ENCODE measurements around the gene CLDND2.

The CLDND2 gene

DNA sequence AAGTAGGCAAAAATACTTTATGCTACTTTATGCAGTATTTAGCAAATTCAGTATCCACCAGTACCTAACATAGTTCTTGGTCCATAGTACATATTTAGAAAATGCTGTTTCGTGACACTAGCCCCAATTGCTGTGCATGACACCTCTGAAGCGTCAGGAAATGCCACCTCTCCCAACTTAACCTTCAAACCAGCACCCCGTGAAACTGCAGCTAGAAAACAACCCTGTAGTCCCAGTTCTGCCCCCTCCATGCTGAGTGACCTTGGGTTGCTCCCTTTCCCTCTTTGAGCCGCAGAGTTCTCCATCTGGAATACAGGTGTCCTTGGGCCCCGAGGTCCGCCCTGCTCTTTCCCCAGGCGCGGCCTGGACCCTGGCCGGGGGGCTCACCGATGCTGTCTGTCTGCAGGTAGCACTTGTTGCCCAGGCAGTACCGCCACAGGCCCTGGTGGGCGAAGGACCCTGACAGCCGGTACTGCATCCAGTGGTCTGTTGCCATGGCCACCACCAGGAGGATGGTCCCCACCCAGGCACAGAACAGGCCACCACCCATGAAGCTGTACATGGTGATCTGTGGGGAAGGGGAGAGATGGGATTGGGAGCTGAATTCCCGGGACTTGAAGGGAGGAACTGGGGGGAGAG, 18.2 kb upstream of the CLDND2 start:
- no peak for DNase-seq (ENCODE audit: insufficient read length, low spot score)
- no peak for FAIRE-seq

DNA sequence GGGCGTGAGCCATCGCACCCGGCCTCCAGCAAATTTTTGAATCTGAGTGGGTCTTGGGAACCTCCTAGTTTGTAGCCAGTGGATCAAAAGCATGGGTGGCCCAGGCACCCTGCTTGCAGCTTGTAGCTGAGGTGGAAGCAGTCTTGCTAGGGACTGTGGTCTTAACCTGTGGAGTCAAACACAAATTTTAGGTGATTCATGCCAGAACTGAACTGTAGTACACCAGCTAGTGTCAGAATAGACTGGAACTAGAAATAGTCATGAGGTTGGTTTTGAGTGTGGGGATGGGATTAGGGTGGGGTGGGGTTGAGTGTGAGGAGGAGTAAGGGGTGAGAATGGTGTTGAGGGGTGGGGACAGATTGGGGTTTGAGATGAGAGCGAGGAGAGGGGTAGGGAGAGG, 13.2 kb upstream of the CLDND2 start:
- FAIRE-seq (no peak), DNase-seq (ENCODE audit: insufficient read length, low spot score) (no peak)

DNA sequence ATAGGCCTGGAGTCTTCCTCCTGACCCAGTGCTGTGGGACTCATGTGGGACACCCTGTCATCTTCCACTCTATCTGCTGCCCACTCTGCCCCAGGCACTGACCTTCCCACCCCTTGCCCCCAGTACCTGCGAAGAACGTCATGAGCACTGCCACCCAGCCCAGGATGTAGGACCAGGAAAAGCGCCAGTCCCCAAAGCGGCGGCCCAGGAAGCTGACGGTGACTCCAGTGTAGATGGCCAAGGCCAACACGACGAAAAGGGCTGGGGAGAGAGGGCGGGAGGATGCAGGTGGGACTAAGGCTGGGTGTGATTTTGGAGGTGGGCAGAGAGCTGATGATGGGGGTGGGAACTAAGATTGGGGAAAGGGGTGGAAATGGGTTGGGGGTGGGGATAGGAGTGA, 11.6 kb upstream of the CLDND2 start:
- no peak for DNase-seq (ENCODE audit: insufficient read length, low spot score)
- no peak for FAIRE-seq

DNA sequence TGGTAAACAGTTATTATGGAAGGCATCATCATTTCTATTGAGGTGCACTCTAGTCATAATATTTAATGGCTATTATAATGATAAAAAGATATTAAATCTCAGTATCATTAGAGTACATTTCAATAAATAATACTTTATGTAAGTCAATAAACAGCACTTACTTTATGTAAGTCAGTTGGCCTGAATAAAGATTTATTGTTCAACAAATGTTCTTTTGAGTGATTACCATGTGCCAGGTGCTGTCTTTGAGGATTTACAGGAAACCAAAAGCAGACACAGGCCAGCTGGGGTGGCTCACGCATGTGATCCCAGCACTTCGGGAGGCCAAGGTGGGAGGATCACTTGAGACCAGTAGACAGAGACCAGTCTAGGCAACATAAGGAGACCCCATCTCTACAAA, 8.6 kb upstream of the CLDND2 start:
- DNase-seq (ENCODE audit: insufficient read length, low spot score) (no peak), FAIRE-seq (no peak)

DNA sequence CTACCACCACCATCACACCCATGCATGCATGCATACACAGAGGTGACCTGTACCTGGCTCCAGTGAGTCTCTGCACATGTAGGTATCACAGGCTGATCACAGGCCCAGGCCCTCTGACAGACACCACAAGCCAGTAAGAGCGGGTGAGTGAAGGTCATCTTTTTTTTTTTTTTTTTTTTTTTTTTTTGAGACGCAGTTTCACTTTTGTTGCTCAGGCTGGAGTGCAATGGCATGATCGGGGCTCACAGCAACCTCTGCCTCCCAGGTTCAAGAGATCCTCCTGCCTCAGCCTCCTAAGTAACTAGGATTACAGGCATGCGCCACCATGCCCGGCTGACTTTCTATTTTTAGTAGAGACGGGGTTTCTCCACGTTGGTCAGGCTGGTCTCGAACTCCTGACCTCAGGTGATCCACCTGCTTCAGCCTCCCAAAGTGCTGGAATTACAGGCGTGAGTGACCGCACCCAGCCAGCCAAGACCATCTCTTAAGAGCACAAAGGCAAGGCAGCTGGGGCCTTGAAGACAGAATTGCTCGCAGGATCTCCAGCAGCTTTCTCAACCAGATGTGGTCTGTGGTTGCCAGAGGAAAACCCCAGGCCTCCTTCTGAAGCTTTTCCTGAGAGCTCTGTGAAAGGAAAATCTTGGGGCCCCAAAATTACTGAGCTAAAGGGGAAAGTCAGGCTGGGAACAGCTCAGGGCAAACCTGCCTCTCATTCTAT, 6.9 kb upstream of the CLDND2 start:
- no peak for FAIRE-seq
- DNase-seq (ENCODE audit: insufficient read length, low spot score), result no peak

DNA sequence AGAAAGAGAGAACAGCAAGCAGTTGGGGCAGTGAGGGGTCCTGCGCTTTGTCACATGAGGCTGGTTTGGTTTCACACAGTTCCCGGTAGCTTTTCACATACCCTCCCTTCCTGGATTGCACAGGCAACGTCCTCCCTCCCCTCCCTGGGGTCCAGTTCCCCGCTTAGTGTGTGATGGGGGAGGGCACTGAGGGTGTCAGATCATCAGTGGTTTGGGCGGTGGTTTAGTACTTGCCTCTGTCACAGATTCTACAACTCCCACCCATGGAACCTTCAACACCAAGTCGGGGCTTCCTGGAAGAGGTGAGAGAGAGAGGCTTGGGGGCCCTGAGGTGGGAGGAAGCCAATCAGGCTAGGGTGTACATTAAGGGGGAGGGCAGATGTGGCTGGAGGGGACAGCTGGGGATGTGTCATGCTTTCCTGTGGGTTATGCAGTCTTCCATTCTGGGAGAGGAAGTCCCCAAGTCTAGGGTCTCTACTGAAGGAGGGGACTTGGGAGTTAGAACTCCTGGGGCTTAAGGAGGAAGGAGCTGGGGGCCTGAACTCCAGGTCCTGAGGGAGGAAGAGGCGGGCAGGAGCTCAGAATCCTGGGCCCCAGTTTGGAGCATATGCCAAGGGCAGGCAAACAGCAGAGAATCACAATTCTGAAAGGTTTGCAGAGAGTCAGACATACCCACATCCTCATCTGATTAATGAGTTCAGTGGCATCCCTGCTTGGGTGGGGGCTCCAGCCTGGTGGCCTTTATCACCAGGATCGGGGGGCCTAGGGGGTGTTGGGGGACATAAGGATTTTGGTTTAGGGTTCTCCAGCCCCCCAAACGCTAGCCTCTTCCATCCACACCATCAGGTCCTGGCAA, 4.1 kb upstream of the CLDND2 start, which contains the start of gene NKG7:
TSS of gene NKG7 (minus strand) at position 6 of the 856 bp plus-strand sequence. CDS start 119 bp downstream, outside the sequence.
- peak; percentile 92 for FAIRE-seq
- no peak for DNase-seq (ENCODE audit: insufficient read length, low spot score)

DNA sequence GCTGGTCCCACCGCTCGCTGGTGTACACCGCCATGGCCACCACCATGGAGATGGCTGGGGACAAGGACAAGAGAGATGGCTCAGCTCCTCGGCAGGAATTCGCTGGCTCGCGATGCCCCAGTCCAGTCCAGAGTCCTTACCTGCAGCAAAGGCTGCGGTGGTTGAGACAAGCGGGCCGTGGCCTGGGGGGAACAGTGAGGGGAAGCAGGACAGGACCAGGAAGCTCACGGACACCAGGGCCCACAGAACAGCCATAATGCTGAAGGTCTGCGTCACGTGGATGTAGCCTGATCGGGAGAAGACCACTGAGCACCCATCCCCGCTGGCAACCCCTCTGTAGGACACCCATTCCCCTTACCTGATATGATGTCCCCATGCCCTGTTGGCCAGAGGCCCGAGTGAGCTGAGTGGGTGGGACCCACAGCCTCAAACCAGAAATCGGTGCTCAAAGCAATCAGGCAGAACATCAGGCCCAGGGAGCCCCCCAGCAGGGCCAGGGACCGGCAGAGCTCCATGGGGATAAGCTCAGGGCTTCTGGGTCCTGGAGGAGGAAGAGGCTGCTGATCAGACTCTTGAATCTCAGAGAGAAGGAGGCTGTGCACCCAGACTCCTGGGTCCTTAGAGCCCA, 3.3 kb upstream of the CLDND2 start:
- DNase-seq (ENCODE audit: insufficient read length, low spot score), result no peak
- FAIRE-seq, result no peak

DNA sequence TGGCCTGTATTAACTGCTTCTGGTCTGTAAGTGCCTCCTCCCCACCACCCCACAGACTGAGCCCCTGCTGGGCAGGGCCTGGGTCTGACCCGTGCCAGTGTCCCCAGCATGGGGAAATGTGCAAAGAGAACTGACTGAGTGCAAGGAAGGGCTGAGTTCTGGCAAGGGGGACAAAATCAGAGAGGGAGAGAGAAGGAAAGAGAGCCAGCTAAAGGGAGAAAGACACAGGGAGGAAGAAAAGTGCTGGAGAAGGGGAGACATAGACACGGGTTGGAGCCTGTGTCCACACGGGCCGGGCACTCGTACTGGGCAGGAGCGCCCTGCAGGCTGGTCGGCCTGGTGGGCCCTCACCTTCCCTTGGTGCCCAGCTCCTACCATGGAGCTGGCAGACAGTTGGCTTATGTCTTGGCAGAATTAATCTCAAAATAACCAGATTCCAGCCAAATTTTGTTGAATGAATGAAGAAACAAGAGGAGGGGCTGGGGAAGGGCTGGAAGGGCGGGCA, 2.4 kb upstream of the CLDND2 start:
- no peak for DNase-seq (ENCODE audit: insufficient read length, low spot score)
- no peak for FAIRE-seq

DNA sequence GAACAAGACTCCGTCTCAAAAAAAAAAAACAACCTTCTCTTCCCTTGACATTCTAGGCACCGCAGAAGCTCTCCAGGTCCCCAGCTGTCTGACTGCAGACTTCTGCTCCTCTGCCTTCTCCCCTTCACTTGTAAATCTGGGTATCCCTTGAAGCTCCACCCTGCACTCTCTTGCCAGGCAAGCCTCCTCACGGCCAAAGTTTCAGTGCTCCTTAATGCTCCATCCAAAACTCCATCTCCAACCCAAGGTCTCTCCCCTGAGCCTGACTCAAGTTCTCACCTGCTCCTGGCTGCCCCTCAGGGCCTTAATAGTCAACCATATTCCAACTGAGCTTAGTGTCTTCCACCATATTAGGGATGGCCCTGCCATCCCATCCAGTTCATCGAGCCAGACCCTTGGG, 1.4 kb upstream of the CLDND2 start:
- no peak for DNase-seq (ENCODE audit: insufficient read length, low spot score)
- FAIRE-seq, result no peak

DNA sequence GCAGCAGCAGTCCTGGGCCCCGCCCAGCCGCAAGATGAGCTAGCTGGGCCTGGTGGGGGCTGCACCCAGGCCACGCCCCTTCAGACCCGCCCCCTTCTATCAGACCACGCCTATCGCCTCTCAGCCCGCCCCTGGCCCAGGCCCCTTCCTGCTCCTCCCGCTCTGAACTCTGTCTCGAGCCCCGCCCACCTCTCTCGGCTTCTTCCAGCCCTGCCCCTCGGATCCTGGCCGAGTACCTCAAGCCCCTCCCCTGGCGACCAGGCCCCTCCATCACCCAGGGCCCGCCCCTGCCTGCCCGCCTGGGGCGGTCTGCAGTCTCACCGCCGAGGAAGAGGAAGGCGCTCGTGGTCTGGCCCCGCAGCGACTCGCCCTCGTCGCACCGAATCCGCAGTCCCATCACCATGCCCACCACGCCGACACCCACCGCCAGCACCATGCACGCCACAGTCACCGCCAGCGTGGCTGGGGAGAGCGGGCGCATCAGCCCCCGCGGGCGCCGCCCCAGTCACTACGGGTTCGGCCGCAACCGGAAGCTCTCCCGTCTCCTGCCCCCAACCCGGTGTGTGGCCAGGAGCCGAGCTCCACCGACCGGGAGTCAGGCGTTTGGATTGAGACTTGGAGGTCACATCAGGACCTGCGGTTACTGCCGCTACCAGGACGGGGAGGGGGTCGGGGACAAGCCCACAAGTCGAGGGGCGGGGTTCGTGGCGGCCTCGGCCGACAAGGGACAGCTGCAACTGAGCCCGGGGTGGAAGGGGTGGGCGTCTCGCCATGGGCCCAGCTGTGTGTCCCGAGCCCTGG, 1.0 kb downstream of the CLDND2 start:
- DNase-seq (ENCODE audit: insufficient read length, low spot score), result peak; percentile 85
- peak; percentile 93 for FAIRE-seq

DNA sequence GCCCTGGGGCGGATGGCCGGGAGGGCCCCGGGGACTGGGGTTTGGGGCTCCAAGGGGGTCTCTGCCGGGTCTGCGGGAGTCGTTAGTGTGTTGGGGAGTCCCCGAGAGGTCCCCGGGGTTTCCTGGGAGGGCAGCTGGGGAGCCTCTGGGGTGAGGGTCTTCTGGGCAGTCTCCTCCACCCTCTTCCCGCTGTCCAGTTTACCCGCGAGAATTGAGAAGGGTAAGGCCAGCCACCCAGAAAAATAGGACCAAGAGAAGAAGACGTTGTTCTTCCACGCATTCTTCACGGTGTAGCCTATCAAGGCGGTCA, 1.6 kb downstream of the CLDND2 start:
- no peak for DNase-seq (ENCODE audit: insufficient read length, low spot score)
- no peak for FAIRE-seq

DNA sequence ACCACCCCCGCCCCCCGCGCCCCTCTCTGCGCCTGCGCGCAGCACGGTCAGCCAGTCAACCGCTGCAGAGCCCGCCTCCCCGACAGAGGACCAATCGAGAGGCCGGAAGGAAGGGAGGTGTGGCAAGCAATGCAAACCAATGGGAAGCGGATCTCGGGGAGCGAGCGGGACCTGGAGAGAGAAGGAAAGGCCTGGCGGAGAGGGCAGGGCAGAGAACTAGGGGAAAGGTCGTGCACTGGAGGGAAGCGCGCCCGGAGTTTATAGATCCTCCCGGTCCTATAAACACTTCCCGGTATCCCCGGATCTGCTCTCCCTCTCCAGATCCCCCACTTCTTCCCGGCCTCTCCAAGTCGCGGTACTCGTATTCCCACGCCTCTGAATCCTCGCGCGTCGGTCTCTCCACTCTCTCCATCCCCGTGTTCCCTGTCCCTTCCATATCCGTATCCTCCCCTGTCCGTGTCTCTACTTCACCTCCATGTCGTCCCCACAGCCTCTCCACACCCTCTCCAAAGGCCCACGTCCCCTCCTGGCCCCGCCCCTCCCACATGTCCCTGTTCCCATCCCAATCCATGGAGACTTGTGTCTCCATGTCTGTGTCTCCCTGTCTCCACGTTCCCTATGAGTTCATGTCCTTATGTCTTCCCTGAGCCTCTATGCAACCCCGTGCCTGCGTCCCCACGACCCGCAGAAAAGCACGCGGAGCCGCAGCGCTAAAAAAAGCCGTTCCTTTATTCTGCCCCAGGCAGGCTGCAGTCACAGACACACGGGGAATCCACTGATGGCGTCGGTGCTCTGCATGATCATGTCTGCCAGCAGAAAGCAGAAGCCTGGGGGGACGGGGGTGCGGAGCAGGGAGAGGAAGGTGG, 2.2 kb downstream of the CLDND2 start:
- peak; percentile 86 for FAIRE-seq
- DNase-seq (ENCODE audit: insufficient read length, low spot score), result peak; percentile 88

DNA sequence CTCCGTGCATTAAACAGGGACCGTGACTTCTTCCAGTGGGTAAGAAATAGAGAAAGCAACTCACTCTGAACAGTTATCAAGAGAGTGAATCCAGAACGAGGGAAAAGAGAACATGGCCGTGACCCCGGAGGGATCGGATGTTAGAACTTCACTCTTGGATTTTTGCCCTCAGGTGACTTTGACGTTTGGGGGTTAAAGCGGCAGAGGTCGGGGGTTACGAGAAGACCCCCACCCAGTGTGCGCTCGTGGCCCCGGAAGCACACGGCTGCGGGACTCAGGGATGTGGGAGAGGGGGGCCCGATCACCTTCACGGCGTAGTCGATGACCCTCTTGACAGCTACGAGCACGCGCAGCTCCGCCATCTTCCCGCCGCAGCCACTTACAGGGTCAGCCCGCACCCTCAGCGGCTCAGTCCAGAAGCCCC, 2.8 kb downstream of the CLDND2 start, which contains the start of gene ETFB:
TSS of gene ETFB (minus strand) at position 424 of the 424 bp plus-strand sequence. CDS start at position 362, 62 bp downstream.
- no peak for DNase-seq (ENCODE audit: insufficient read length, low spot score)
- FAIRE-seq, result no peak

DNA sequence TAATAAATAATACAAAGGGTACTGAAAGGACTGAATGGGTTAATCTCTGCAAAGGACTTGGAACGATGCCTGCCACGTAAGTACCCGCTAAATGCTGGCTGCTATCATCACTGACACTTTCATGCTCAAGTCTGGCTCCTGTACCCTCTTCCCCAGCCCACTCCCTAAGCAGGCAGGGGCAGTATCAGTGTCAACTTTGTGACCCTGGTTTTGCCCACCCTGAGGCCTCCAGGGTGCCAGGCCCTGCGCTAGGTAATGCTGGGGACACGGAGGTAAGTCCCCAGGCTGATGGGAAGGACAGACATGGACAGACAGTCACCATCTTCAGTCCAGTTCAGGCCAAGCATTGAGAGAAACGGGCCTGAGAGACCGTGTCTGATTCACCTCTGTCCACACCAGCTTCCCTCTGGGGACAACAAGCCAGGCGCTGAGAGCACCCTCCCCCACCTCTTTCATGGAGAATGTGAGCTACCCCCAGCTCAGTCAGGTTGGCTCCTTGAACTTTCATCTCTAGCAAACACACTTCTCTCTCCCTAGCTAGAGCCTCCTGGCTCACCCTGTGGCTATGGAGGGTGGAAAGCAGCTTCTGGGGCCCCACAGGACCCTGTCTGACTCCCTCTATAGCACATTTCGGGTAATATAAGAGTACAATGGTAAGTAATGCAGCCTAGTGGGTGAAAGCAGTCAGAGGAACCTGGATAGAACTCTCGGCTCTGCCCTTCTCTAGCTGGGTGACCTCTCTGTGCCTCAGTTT, 3.4 kb downstream of the CLDND2 start:
- no peak for DNase-seq (ENCODE audit: insufficient read length, low spot score)
- peak; percentile 44 for FAIRE-seq

DNA sequence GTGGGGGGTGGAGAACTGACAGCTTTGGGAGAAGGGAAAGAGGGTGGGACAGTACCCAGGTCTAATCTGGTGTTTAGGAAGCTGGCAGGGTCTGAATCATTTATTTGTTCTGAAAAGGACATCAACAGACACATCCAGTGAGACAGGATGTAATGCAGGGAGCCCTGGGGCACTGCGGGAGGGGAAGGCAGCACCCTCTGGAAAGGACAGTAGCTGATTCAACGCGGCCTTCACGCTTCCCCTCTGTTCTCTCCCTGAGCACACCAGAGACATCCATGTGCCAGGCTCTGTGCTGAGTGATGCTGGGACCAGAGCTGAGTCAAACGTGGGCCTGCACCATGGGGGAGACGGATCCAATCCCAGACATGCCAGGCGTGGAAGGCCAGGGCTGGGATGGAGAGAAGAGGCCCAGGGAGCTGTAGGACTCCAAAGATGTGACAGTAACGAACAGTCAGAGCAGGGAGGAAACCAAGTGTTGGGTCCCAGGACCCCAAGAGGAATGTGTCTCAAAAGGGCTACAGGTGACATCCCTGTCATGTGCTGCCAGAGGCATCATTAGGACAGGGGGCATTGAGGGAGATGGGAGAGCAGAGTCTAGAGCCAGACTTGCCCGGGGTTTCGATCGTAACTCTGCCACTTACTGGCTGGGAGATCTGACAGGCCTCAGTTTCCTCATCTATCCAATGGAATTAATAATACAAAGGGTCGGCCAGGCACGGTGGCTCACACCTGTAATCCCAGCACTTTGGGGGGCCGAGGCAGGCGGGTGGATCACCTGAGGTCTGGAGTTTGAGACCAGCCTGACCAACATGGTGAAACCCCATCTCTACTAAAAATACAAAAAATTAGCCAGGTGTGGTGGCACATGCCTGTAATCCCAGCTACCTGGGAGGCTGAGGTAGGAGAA, 4.3 kb downstream of the CLDND2 start:
- FAIRE-seq, result no peak
- DNase-seq (ENCODE audit: insufficient read length, low spot score), result no peak

DNA sequence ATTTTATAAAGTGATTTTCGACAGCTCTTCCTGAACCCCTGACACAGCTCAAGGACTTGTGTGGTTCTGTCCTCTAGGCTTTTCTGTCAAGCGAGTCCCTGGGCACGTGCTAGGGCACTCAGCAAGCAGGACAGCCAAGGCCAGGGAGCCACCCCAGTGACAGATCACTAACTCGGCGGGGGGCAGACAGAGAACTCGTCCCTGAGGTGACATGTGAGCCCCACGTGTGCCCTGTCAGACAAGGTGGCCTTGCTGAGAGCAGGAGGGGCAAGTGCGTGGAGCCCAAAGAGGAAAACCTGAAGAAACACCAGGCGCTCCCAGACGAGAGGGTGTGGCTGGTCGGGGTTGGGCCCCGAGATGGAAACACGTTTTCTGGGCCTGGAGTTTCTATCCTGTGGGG, 7.6 kb downstream of the CLDND2 start:
- DNase-seq (ENCODE audit: insufficient read length, low spot score), result no peak
- no peak for FAIRE-seq

DNA sequence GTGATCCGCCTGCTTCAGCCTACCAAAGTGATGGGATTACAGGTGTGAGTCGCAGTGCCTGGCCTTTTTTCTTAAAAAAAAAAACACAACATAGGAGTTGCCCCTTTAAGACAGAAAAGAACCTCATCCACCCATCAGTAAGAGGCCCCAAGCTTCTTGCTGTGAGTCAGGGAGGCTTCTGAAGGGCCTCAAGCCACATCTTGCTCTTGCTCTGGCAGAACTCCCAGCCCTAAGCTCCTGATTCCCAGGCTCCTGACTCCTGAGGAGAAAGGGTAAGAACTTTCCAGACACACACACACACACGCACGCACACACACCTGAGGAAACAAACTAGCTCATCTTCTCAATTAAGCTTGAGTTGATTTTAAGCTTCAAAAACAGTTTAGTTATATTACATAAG, 9.5 kb downstream of the CLDND2 start:
- DNase-seq (ENCODE audit: insufficient read length, low spot score), result no peak
- no peak for FAIRE-seq
